HepG2 (cell line): Measurements from ENCODE around the gene KLF13. TPM values are rescaled to one million over a fixed set of nuclear protein-coding genes. Genes with fewer than 3 reads are reported as not detected.

Experiments used
- CENPT ChIP-seq: sonication (generic); formaldehyde crosslinking; IDR thresholded peaks from 2 replicates; pipeline ENCODE4 v1.8.0; 2022; ENCODE audit warnings: low read depth, mild to moderate bottlenecking, moderate library complexity, missing genetic modification reagents
- GFI1 ChIP-seq: sonication (generic); formaldehyde crosslinking; IDR thresholded peaks from 2 replicates; pipeline ENCODE4 v1.5.0; 2020; ENCODE audit warnings: missing genetic modification reagents, mild to moderate bottlenecking, borderline replicate concordance
- KLF12 ChIP-seq: sonication (generic); formaldehyde crosslinking; IDR thresholded peaks from 2 replicates; pipeline ENCODE4 v1.4.0; 2020; ENCODE audit warnings: missing genetic modification reagents, borderline replicate concordance
- KLF9 ChIP-seq: IDR thresholded peaks from 2 replicates; pipeline ENCODE4 v1.6.1; 2016; ENCODE audit warnings: low read depth
- RNF2 ChIP-seq: fragments of 450-650 bp; conservative IDR thresholded peaks from 2 replicates; pipeline ENCODE4 v1.6.1; 2016; ENCODE audit warnings: low read depth
- SOX13 ChIP-seq, 3 experiments: fragments of 450-650 bp in 1 of 3; sonication (generic) in 1 of 3; formaldehyde crosslinking in 1 of 3; IDR thresholded peaks in 2 of 3; conservative IDR thresholded peaks in 1 of 3; 2 replicates each; pipeline versions ENCODE4 v1.5.0 to v1.6.1; 2016 to 2020; ENCODE audit warnings: antibody characterized with exemption in 1 of 3, mild to moderate bottlenecking in 1 of 3, missing compliant biosample characterization in 1 of 3, missing genetic modification reagents in 1 of 3, moderate library complexity in 1 of 3
- TBX2 ChIP-seq: sonication (generic); formaldehyde crosslinking; IDR thresholded peaks from 2 replicates; pipeline ENCODE4 v1.5.0; 2020; ENCODE audit warnings: missing genetic modification reagents, mild to moderate bottlenecking, borderline replicate concordance
- ZNF274 ChIP-seq: sonication (generic); formaldehyde crosslinking; IDR thresholded peaks from 2 replicates; pipeline ENCODE4 v1.5.1; 2020; ENCODE audit warnings: mild to moderate bottlenecking, missing genetic modification reagents
- ZNF33A ChIP-seq: sonication (generic); formaldehyde crosslinking; IDR thresholded peaks from 2 replicates; pipeline ENCODE4 v1.5.1; 2020; ENCODE audit warnings: missing genetic modification reagents, mild to moderate bottlenecking, moderate library complexity, borderline replicate concordance
- ZNF33B ChIP-seq: sonication (generic); formaldehyde crosslinking; IDR thresholded peaks from 2 replicates; pipeline ENCODE4 v1.5.1; 2020; ENCODE audit warnings: mild to moderate bottlenecking, missing genetic modification reagents
- ZNF343 ChIP-seq: sonication (generic); formaldehyde crosslinking; IDR thresholded peaks from 2 replicates; pipeline ENCODE4 v1.4.0; 2020; ENCODE audit warnings: mild to moderate bottlenecking, missing genetic modification reagents
- polyA plus RNA-seq, 8 experiments: library from polyadenylated mRNA; depleted of rRNA in 3 of 8; stranded (reverse) in 7 of 8; unstranded in 1 of 8; fragments of >200 nt; fragmentation: Illumina TruSeq in 4 of 8; extraction: Trizol in 4 of 8; gene quantifications; 2 replicates each; pipeline versions ENCODE4 v1.2.1 to v1.2.3, GENCODE V29; 2011 to 2016; ENCODE audit warnings: low read depth in 4 of 8, missing spikeins in 1 of 8, mixed read lengths in 1 of 8; ENCODE audit not compliant: insufficient read depth in 1 of 8
- total RNA-seq, 5 experiments: library from RNA; depleted of rRNA; stranded (reverse); fragments of >200 nt; fragmentation: Illumina TruSeq; extraction: Trizol; gene quantifications; 2 replicates each; pipeline ENCODE4 v1.2.3, GENCODE V29; 2016; ENCODE audit warnings: low read depth in 1 of 5
- TF ChIP-seq, protein P1 (sequence below): sonication (generic); formaldehyde crosslinking; IDR thresholded peaks from 2 replicates; pipeline ENCODE4 v1.4.0; 2020; ENCODE audit warnings: missing genetic modification reagents
- TF ChIP-seq, protein P2 (sequence below): sonication (generic); formaldehyde crosslinking; IDR thresholded peaks from 2 replicates; pipeline ENCODE4 v1.8.0; 2022; ENCODE audit warnings: missing genetic modification reagents, mild to moderate bottlenecking, moderate library complexity, borderline replicate concordance
- TF ChIP-seq, protein P3 (sequence below): sonication (generic); formaldehyde crosslinking; IDR thresholded peaks from 2 replicates; pipeline ENCODE4 v1.4.0; 2020; ENCODE audit warnings: missing genetic modification reagents
- TF ChIP-seq, protein P4 (sequence below), 2 experiments: sonication (generic) in 1 of 2; formaldehyde crosslinking in 1 of 2; IDR thresholded peaks; 2 replicates each; pipeline versions ENCODE4 v1.5.1 to v1.6.1; 2011 to 2020; ENCODE audit warnings: borderline replicate concordance in 1 of 2, low read depth in 1 of 2, low read length in 1 of 2, mild to moderate bottlenecking in 1 of 2, missing genetic modification reagents in 1 of 2, moderate library complexity in 1 of 2
- TF ChIP-seq, protein P5 (sequence below): sonication (generic); formaldehyde crosslinking; IDR thresholded peaks from 2 replicates; pipeline ENCODE4 v1.4.0; 2020; ENCODE audit warnings: missing genetic modification reagents

Gene KLF13
- total and polyA plus RNA-seq, 2 of the 13 experiments (the other 11 are each of a cell fraction or from before 2014, with no cell fraction given) = 16.8 to 25.1 TPM

DNA sequence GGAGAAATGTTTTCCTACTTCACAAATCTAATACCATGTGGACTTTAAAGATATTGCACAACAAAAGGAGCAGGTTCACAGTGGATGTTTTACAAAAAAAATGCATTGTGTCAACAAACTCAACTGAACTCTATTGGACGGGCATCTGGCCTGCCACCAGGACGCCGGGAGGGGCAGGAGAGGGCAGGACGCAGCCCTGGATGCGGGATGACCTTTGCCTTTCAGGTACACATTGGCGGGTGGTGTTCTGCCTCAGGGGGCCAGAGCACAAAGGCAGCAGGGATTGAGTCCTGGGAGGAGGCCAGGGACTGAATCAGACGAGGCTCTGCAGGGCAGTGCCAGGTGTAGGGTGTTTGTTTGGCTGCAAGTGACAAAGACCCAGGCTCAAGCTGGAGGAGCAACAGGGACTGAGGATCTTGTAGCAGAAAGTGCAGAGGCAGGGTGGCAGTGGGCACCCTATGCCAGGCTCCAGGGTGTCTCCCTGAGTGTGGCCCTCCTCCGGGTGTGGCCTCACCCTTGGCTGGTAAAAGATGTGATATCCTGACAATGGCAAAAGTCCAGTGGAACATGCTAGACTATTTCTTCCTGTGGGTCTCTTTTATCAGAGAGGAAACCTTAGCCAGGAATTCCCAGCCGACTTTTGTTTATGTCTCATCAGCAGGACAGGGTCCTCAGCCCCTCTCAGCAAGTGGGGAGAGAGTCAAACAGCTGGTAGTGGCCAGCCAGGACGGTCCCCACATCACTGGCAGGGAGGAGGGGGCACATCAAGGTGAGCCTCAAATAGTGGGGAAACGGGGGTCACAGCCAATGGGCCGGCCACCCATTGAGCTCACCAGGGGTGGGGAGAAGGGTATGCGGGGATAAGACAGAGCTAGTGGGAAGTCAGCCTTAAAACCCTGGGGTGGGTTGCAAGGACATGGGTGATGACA lies 29.7 kb upstream of the KLF13 start (continued):
- TF ChIP-seq SOX13 (IDR thresholded peaks at IDR 0.05) (peak; percentile 72), SOX13 (CRISPR knock-in tag; conservative IDR thresholded peaks at IDR 0.05 in 1 of 2, IDR thresholded peaks at IDR 0.05 in 1 of 2) (peak in 1 of 2 experiments; percentile 97; a peak in 2 of 4 replicates), KLF12 (CRISPR knock-in tag) (peak; percentile 82; the same call in 1 of the 2 replicates), KLF9 (CRISPR knock-in tag) (no peak), TBX2 (CRISPR knock-in tag) (peak; percentile 98), GFI1 (CRISPR knock-in tag) (peak; percentile 97), RNF2 (0 out of 2 replicates have a peak, but pooled peaks have one; percentile 41), ZNF343 (no peak), ZNF33A (no peak), ZNF274 (CRISPR knock-in tag) (peak; percentile 58; the same call in 1 of the 2 replicates), CENPT (CRISPR knock-in tag) (no peak), ZNF33B (CRISPR knock-in tag) (0 out of 2 replicates have a peak, but pooled peaks have one; percentile 41)
- TF ChIP-seq, protein P1, sequence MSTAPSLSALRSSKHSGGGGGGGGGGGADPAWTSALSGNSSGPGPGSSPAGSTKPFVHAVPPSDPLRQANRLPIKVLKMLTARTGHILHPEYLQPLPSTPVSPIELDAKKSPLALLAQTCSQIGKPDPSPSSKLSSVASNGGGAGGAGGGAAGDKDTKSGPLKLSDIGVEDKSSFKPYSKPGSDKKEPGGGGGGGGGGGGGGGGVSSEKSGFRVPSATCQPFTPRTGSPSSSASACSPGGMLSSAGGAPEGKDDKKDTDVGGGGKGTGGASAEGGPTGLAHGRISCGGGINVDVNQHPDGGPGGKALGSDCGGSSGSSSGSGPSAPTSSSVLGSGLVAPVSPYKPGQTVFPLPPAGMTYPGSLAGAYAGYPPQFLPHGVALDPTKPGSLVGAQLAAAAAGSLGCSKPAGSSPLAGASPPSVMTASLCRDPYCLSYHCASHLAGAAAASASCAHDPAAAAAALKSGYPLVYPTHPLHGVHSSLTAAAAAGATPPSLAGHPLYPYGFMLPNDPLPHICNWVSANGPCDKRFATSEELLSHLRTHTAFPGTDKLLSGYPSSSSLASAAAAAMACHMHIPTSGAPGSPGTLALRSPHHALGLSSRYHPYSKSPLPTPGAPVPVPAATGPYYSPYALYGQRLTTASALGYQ (CRISPR knock-in tag) = peak; percentile 95
- TF ChIP-seq, protein P2, sequence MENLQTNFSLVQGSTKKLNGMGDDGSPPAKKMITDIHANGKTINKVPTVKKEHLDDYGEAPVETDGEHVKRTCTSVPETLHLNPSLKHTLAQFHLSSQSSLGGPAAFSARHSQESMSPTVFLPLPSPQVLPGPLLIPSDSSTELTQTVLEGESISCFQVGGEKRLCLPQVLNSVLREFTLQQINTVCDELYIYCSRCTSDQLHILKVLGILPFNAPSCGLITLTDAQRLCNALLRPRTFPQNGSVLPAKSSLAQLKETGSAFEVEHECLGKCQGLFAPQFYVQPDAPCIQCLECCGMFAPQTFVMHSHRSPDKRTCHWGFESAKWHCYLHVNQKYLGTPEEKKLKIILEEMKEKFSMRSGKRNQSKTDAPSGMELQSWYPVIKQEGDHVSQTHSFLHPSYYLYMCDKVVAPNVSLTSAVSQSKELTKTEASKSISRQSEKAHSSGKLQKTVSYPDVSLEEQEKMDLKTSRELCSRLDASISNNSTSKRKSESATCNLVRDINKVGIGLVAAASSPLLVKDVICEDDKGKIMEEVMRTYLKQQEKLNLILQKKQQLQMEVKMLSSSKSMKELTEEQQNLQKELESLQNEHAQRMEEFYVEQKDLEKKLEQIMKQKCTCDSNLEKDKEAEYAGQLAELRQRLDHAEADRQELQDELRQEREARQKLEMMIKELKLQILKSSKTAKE = peak; percentile 89
- TF ChIP-seq, protein P3, sequence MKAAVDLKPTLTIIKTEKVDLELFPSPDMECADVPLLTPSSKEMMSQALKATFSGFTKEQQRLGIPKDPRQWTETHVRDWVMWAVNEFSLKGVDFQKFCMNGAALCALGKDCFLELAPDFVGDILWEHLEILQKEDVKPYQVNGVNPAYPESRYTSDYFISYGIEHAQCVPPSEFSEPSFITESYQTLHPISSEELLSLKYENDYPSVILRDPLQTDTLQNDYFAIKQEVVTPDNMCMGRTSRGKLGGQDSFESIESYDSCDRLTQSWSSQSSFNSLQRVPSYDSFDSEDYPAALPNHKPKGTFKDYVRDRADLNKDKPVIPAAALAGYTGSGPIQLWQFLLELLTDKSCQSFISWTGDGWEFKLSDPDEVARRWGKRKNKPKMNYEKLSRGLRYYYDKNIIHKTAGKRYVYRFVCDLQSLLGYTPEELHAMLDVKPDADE (CRISPR knock-in tag) = no peak
- TF ChIP-seq, protein P4, sequence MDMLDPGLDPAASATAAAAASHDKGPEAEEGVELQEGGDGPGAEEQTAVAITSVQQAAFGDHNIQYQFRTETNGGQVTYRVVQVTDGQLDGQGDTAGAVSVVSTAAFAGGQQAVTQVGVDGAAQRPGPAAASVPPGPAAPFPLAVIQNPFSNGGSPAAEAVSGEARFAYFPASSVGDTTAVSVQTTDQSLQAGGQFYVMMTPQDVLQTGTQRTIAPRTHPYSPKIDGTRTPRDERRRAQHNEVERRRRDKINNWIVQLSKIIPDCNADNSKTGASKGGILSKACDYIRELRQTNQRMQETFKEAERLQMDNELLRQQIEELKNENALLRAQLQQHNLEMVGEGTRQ (IDR thresholded peaks at IDR 0.05; ENCODE audit: low read depth, low read length) = no peak
- TF ChIP-seq, protein P4 (CRISPR knock-in tag; IDR thresholded peaks at IDR 0.05; ENCODE audit: borderline replicate concordance) = no peak
- TF ChIP-seq, protein P5, sequence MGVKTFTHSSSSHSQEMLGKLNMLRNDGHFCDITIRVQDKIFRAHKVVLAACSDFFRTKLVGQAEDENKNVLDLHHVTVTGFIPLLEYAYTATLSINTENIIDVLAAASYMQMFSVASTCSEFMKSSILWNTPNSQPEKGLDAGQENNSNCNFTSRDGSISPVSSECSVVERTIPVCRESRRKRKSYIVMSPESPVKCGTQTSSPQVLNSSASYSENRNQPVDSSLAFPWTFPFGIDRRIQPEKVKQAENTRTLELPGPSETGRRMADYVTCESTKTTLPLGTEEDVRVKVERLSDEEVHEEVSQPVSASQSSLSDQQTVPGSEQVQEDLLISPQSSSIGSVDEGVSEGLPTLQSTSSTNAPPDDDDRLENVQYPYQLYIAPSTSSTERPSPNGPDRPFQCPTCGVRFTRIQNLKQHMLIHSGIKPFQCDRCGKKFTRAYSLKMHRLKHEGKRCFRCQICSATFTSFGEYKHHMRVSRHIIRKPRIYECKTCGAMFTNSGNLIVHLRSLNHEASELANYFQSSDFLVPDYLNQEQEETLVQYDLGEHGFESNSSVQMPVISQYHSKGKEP (CRISPR knock-in tag) = no peak
